ENCODE measurements around the gene UBLCP1. TPM values are rescaled to one million over a fixed set of nuclear protein-coding genes. Genes with fewer than 3 reads are reported as not detected.
A peak's percentile ranks its signal among the peaks of the same experiment; 100 is the strongest.
"Not testable (repeated sequence)": the region's sequence is repeated elsewhere in the genome, so short reads cannot be mapped to it uniquely, and the experiment has no call there.

Gene UBLCP1
- total RNA-seq, 1 donor = 36.9 TPM

- Histone ChIP-seq H3K79me2 (ENCODE audit: insufficient read depth, low read length) (no peaks in the 10 kb centered on the region), H4K20me1 (ENCODE audit: insufficient read depth, low read length) (no peaks in the 10 kb centered on the region), H3K27me3 (ENCODE audit: insufficient read depth, low read length) (no peaks in the 10 kb centered on the region), H3K36me3 (ENCODE audit: insufficient read depth, low read length) (peaks cover 39% of the 10 kb centered on the region), H3K27ac (ENCODE audit: low read depth, low read length) (no peak overlapping the region), H3K4me2 (ENCODE audit: insufficient read depth, low read length) (no peak overlapping the region), H3K9me3 (ENCODE audit: low read depth, low read length) (no peaks in the 10 kb centered on the region), H3K4me3 (ENCODE audit: insufficient read depth, low read length) (no peak overlapping the region), H2AFZ (ENCODE audit: low read length) (no peak overlapping the region), H3K4me1 (ENCODE audit: insufficient read depth, low read length) (no peaks in the 10 kb centered on the region)
- TF ChIP-seq CTCF (IDR thresholded peaks at IDR 0.05; ENCODE audit: extremely low read depth, low read depth, low read length) = no peak
- DNase-seq (ENCODE audit: insufficient read length, low spot score, missing footprints) = no peak
Measured at GRCh38 chr5:159274676-159275075, 11.6 kb downstream of the UBLCP1 start.

GRCh38 chr5:159286420-159287035, 23.4 kb downstream of the UBLCP1 start:
- Histone ChIP-seq H4K20me1 (ENCODE audit: insufficient read depth, low read length) (no peaks in the 10 kb centered on the region), H3K27me3 (ENCODE audit: insufficient read depth, low read length) (no peaks in the 10 kb centered on the region), H3K4me3 (ENCODE audit: insufficient read depth, low read length) (no peak overlapping the region), H3K36me3 (ENCODE audit: insufficient read depth, low read length) (peaks cover 18% of the 10 kb centered on the region), H3K4me2 (ENCODE audit: insufficient read depth, low read length) (no peak overlapping the region), H3K27ac (ENCODE audit: low read depth, low read length) (no peak overlapping the region), H3K9me3 (ENCODE audit: low read depth, low read length) (no peaks in the 10 kb centered on the region), H2AFZ (ENCODE audit: low read length) (no peak overlapping the region), H3K4me1 (ENCODE audit: insufficient read depth, low read length) (no peaks in the 10 kb centered on the region), H3K79me2 (ENCODE audit: insufficient read depth, low read length) (no peaks in the 10 kb centered on the region)
- DNase-seq (ENCODE audit: insufficient read length, low spot score, missing footprints) = no peak
- peak; percentile 43 for TF ChIP-seq CTCF (IDR thresholded peaks at IDR 0.05; ENCODE audit: extremely low read depth, low read depth, low read length)

- Histone ChIP-seq H3K9me3 (ENCODE audit: low read depth, low read length) (no peaks in the 10 kb centered on the region), H3K36me3 (ENCODE audit: insufficient read depth, low read length) (peaks cover 1% of the 10 kb centered on the region), H2AFZ (ENCODE audit: low read length) (no peak overlapping the region), H3K27me3 (ENCODE audit: insufficient read depth, low read length) (no peaks in the 10 kb centered on the region), H4K20me1 (ENCODE audit: insufficient read depth, low read length) (no peaks in the 10 kb centered on the region), H3K4me1 (ENCODE audit: insufficient read depth, low read length) (no peaks in the 10 kb centered on the region), H3K4me2 (ENCODE audit: insufficient read depth, low read length) (no peak overlapping the region), H3K79me2 (ENCODE audit: insufficient read depth, low read length) (no peaks in the 10 kb centered on the region), H3K27ac (ENCODE audit: low read depth, low read length) (no peak overlapping the region), H3K4me3 (ENCODE audit: insufficient read depth, low read length) (no peak overlapping the region)
- no peak for TF ChIP-seq CTCF (IDR thresholded peaks at IDR 0.05; ENCODE audit: extremely low read depth, low read depth, low read length)
- no peak for DNase-seq (ENCODE audit: insufficient read length, low spot score, missing footprints)
Measured at GRCh38 chr5:159290741-159291140, 27.7 kb downstream of the UBLCP1 start.

GRCh38 chr5:159294921-159295320, 31.8 kb downstream of the UBLCP1 start:
- H3K27me3 ChIP-seq (ENCODE audit: insufficient read depth, low read length) = no peaks in the 10 kb centered on the region
- no peaks in the 10 kb centered on the region for H3K4me1 ChIP-seq (ENCODE audit: insufficient read depth, low read length)
- no peak for TF ChIP-seq CTCF (IDR thresholded peaks at IDR 0.05; ENCODE audit: extremely low read depth, low read depth, low read length)
- no peaks in the 10 kb centered on the region for H4K20me1 ChIP-seq (ENCODE audit: insufficient read depth, low read length)
- H3K27ac ChIP-seq (ENCODE audit: low read depth, low read length) = no peak overlapping the region
- no peak for DNase-seq (ENCODE audit: insufficient read length, low spot score, missing footprints)
- no peak overlapping the region for H3K4me3 ChIP-seq (ENCODE audit: insufficient read depth, low read length)
- no peak overlapping the region for H3K4me2 ChIP-seq (ENCODE audit: insufficient read depth, low read length)
- H3K36me3 ChIP-seq (ENCODE audit: insufficient read depth, low read length) = no peaks in the 10 kb centered on the region
- no peaks in the 10 kb centered on the region for H3K9me3 ChIP-seq (ENCODE audit: low read depth, low read length)
- H3K79me2 ChIP-seq (ENCODE audit: insufficient read depth, low read length) = no peaks in the 10 kb centered on the region
- H2AFZ ChIP-seq (ENCODE audit: low read length) = no peak overlapping the region

- not testable (repeated sequence) for H2AFZ ChIP-seq (ENCODE audit: low read length); H4K20me1 ChIP-seq (ENCODE audit: insufficient read depth, low read length); H3K79me2 ChIP-seq (ENCODE audit: insufficient read depth, low read length); H3K36me3 ChIP-seq (ENCODE audit: insufficient read depth, low read length); H3K4me3 ChIP-seq (ENCODE audit: insufficient read depth, low read length); H3K4me2 ChIP-seq (ENCODE audit: insufficient read depth, low read length); DNase-seq (ENCODE audit: insufficient read length, low spot score, missing footprints); H3K9me3 ChIP-seq (ENCODE audit: low read depth, low read length); H3K4me1 ChIP-seq (ENCODE audit: insufficient read depth, low read length); H3K27me3 ChIP-seq (ENCODE audit: insufficient read depth, low read length); H3K27ac ChIP-seq (ENCODE audit: low read depth, low read length)
Measured at GRCh38 chr5:159297300-159297699, 34.2 kb downstream of the UBLCP1 start.
